GM20000 (cell line): ENCODE results near the gene PCDH15.

Source experiments
- DNase-seq: peaks from one replicate; pipeline ENCODE4 v3.0.0; 2012; ENCODE audit warnings: low spot score
- CTCF ChIP-seq: IDR thresholded peaks from 2 replicates; pipeline ENCODE4 v1.5.1; 2012; ENCODE audit warnings: mild to moderate bottlenecking, control low read depth; ENCODE audit errors: extremely low read depth, missing control alignments

The PCDH15 gene

GRCh38 chr10:54266395-54266794, 534.6 kb downstream of the PCDH15 start:
- no peak for TF ChIP-seq CTCF
- DNase-seq: no peak

- no peak for DNase-seq
- TF ChIP-seq CTCF: no peak
Observed at GRCh38 chr10:54262726-54263125, 538.3 kb downstream of the PCDH15 start.

DNA sequence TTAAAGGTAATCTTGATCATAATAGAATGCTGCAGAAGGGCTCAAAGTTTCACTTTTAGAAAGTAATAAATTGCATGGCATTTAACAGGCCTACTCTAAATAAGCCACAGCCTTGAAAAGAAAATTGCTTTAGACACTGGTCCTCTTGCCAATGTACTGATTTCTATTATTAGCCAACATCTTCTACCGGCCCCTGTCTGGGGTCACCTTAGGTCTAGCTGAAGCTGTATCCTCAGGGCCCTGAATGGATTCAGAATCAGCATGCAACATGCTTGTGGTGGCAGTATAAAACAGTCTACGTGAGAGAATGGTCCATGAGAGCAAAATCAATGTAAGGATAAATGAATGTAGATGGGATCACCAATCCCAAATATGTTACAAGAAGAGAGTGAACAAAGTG, 541.9 kb downstream of the PCDH15 start:
- no peak for TF ChIP-seq CTCF
- DNase-seq: no peak

DNA sequence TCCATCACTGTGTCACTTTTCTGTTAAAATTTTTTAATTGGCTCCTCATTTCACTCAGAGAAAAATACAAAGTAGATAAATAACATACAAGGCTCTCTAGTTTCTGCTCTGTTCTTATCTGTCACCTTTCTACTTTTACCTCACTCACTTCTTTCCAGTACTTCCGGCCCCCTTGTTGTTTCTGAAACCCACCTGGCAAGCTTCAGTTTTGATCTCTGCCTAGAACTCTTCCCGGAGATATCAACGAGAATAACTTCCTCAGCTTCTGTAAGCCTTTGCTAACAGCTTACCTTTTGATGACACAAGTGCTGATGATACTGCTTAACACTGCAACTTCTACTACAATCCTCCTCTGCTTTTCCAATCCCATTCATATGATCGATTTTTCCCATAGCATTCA, 566.2 kb downstream of the PCDH15 start:
- DNase-seq: no peak
- no peak for TF ChIP-seq CTCF

DNA sequence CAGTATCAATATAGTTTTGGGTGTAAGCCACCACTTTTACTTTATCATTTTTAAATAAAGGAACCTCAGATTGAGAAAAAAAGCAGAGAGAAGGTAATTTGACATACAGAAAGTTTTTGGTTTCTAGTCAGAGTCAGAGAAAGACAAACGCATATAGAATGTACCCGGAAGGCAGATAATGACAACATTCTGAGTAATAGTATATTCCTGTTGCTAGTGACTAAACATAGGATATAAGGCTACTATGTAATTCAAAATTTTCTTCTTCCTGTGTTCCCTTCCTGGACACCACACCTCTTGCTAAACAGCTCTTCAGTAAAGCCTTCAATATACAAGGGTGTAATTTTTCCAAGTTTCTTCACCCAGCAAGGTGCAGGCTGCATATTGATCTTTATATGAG, 597.6 kb downstream of the PCDH15 start:
- no peak for DNase-seq
- TF ChIP-seq CTCF: no peak

GRCh38 chr10:54198051-54198450, 603.0 kb downstream of the PCDH15 start:
- DNase-seq: no peak
- TF ChIP-seq CTCF: no peak

GRCh38 chr10:54194806-54195205, 606.2 kb downstream of the PCDH15 start:
- DNase-seq: peak; percentile 4
- no peak for TF ChIP-seq CTCF
